Osteocyte (in vitro differentiated cells): ENCODE measurements around the gene CRYBA2. TPM values are rescaled to one million over a fixed set of nuclear protein-coding genes. Genes with fewer than 3 reads are reported as not detected.

Experiments used
- DNase-seq: peaks from one replicate; pipeline ENCODE4 v3.0.0; 2021; ENCODE audit warnings: mixed read lengths; ENCODE audit not compliant: unreplicated experiment; ENCODE audit errors: extremely low spot score
- H3K27ac Mint-ChIP-seq: one replicate; pipeline ENCODE4 v1.8.0; 2021; ENCODE audit warnings: mild to moderate bottlenecking, mixed read lengths; ENCODE audit not compliant: unreplicated experiment
- H3K27me3 Mint-ChIP-seq: one replicate; pipeline ENCODE4 v1.8.0; 2021; ENCODE audit warnings: mixed read lengths; ENCODE audit not compliant: unreplicated experiment
- H3K36me3 Mint-ChIP-seq: one replicate; pipeline ENCODE4 v1.8.0; 2021; ENCODE audit warnings: mixed read lengths; ENCODE audit not compliant: unreplicated experiment
- H3K4me1 Mint-ChIP-seq: one replicate; pipeline ENCODE4 v1.8.0; 2021; ENCODE audit warnings: mixed read lengths; ENCODE audit not compliant: unreplicated experiment
- H3K4me3 Mint-ChIP-seq: one replicate; pipeline ENCODE4 v1.8.0; 2021; ENCODE audit warnings: mild to moderate bottlenecking, moderate library complexity, mixed read lengths; ENCODE audit not compliant: unreplicated experiment
- H3K9me3 Mint-ChIP-seq: one replicate; pipeline ENCODE4 v1.8.0; 2021; ENCODE audit warnings: mixed read lengths; ENCODE audit not compliant: unreplicated experiment
- total RNA-seq: library from RNA; stranded (reverse); gene quantifications from 2 replicates; pipeline ENCODE4 v1.2.1, GENCODE V29; 2021
- TF ChIP-seq, protein P1 (sequence below): fragments of 200-600 bp; sonication (generic); IDR thresholded peaks from 2 replicates; pipeline ENCODE4 v1.5.0; 2021; ENCODE audit warnings: antibody characterized with exemption, mild to moderate bottlenecking, moderate library complexity

CRYBA2 gene
- total RNA-seq, 1 donor from 2014 or later: not detected

DNA sequence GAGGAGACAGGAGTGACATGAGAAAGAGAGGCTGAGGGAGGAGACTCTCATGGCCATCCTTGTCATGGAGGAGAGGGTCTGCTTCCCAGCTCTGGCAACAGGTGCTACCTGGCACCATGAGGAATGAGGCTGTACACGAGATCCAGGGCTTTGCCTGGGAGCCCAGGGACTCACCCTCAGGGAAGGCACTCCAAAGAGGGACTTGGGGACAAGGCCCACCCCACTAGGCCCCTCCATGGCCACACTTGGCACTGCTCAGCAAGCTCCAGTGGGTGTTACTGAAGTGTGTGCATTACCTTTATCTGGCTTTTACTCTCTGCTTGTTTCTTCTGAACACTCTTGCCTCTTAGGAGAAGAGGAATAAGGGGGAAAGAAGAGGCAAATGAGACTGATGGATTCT is 45.4 kb upstream of the CRYBA2 start:
- no peak for DNase-seq
- no peaks in the 10 kb centered on the region for H3K9me3 Mint-ChIP-seq
- no peak overlapping the region for H3K4me3 Mint-ChIP-seq
- H3K27ac Mint-ChIP-seq: no peak overlapping the region
- TF ChIP-seq, protein P1, sequence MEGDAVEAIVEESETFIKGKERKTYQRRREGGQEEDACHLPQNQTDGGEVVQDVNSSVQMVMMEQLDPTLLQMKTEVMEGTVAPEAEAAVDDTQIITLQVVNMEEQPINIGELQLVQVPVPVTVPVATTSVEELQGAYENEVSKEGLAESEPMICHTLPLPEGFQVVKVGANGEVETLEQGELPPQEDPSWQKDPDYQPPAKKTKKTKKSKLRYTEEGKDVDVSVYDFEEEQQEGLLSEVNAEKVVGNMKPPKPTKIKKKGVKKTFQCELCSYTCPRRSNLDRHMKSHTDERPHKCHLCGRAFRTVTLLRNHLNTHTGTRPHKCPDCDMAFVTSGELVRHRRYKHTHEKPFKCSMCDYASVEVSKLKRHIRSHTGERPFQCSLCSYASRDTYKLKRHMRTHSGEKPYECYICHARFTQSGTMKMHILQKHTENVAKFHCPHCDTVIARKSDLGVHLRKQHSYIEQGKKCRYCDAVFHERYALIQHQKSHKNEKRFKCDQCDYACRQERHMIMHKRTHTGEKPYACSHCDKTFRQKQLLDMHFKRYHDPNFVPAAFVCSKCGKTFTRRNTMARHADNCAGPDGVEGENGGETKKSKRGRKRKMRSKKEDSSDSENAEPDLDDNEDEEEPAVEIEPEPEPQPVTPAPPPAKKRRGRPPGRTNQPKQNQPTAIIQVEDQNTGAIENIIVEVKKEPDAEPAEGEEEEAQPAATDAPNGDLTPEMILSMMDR: no peak
- H3K4me1 Mint-ChIP-seq: peaks cover 5% of the 10 kb centered on the region
- H3K36me3 Mint-ChIP-seq: no peaks in the 10 kb centered on the region
- peaks cover 79% of the 10 kb centered on the region for H3K27me3 Mint-ChIP-seq

DNA sequence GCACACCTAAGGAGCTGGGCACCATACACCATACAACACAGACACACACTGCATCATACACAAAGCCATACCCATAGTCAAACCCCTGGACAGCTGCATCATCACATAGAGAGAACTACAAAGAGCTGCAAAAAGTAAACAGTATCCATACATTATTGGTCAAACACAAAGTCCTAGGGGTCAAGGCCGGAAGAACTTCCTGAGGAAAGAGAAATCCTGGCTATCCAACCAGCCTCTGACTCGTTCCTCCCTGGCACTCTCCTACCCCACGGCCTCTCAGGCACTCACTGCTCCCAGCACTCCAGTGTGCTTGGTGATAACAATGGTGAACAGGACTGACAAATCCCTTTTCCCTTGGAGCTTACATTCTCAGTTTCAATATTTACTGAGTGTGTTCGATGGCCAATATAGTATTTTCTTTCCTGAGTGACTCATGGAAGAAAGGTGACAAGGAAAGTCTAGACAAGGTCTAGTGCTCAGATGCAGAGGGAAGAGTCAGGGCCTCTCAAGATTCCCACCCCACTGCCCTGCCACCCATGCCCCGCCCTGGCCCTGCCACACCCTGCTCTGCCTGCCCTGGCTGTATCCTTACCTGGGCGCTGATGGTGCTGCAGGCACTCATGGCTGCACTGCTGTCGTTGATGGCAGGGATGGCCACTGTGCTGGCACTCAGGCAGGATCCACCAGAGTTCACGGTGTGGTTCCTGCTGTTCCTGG is 44.7 kb upstream of the CRYBA2 start:
- H3K27ac Mint-ChIP-seq: no peak overlapping the region
- TF ChIP-seq, protein P1: no peak
- no peak for DNase-seq
- peaks cover 5% of the 10 kb centered on the region for H3K4me1 Mint-ChIP-seq
- H3K4me3 Mint-ChIP-seq: no peak overlapping the region
- H3K36me3 Mint-ChIP-seq: no peaks in the 10 kb centered on the region
- H3K27me3 Mint-ChIP-seq: peaks cover 79% of the 10 kb centered on the region
- no peaks in the 10 kb centered on the region for H3K9me3 Mint-ChIP-seq

DNA sequence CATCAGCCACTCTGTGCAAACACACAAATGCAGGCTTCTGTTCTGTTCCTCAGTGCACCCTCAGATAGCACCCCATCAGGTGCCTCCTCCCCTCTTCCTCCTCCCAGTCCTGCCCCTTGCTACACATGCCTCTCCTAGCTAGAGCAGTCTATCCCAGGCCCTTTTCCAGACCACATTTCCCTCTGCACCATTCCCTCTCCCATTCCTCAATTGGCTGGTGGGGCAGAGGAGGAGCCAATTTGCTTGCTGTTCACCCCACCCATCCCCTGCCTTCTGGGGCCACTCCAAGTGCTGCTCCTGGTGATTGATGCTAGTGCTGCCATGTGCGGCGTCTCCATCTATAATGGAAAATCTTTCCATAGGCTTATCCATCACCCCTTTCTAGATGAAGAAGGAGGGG is 42.7 kb upstream of the CRYBA2 start:
- no peaks in the 10 kb centered on the region for H3K9me3 Mint-ChIP-seq
- no peak overlapping the region for H3K4me3 Mint-ChIP-seq
- H3K27me3 Mint-ChIP-seq: peaks cover 73% of the 10 kb centered on the region
- H3K36me3 Mint-ChIP-seq: no peaks in the 10 kb centered on the region
- no peak for DNase-seq
- H3K27ac Mint-ChIP-seq: no peak overlapping the region
- H3K4me1 Mint-ChIP-seq: peaks cover under 1% of the 10 kb centered on the region
- TF ChIP-seq, protein P1: no peak

DNA sequence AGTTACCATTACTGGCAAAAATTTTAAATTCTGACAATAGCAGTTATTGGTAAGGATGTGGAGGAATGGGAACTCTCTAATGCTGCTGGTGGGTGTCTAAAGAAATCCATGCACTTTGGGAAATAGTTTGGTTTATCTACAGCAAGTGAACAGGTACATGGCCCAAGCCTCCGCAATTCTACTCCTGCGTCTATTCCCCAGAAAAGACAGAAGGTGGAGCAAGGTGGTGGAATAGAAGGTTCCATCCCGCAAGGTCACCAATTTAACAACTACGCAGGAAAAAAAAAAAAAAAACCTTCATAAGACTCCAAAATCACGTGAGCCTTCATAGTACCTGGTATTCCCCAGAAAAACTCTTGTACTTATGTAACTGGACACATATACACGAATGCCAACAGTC is 41.6 kb upstream of the CRYBA2 start:
- Mint-ChIP-seq H3K9me3 (no peaks in the 10 kb centered on the region), H3K4me3 (no peak overlapping the region), H3K27me3 (peaks cover 63% of the 10 kb centered on the region), H3K36me3 (no peaks in the 10 kb centered on the region), H3K4me1 (no peaks in the 10 kb centered on the region), H3K27ac (no peak overlapping the region)
- no peak for DNase-seq
- TF ChIP-seq, protein P1: no peak

DNA sequence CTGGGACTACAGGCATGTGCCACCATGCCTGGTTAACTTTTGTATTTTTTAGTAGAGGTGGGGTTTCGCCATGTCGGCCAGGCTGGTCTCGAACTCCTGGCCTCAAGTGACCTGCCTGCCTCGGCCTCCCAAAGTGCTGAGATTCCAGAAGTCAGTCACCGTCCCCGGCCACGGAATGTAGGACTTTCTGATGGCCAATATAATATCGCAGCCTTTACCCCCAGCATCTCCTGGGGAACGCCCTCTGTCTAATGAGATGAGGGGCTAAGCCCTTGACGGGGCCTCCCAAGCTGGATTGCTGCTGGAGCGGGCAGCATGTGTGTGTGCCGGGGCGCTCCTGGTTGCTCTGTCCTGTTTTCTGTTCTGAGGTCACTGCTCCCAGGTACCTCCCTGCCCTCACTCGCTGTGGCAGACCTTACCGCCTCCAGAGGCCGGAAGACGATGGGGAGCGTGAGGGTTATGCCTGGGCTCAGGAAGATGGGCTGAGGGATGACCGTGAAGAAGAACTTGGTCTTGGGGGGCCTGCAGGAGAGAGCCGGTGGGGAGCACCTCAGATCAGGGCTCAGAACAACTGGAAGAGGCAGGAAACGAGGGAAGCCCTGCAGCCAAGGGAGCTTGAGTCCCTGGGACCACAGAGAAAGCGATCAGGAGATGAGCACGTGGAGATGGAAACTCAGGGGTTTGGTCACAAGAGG is 39.0 kb upstream of the CRYBA2 start:
- Mint-ChIP-seq H3K27ac (no peak overlapping the region), H3K4me3 (no peak overlapping the region), H3K36me3 (no peaks in the 10 kb centered on the region), H3K4me1 (no peaks in the 10 kb centered on the region), H3K9me3 (no peaks in the 10 kb centered on the region), H3K27me3 (peaks cover 49% of the 10 kb centered on the region)
- no peak for DNase-seq
- TF ChIP-seq, protein P1: no peak
